ENCODE measurements around the gene NACC1. TPM values are rescaled to one million over a fixed set of nuclear protein-coding genes. Genes with fewer than 3 reads are reported as not detected.
"Not testable (repeated sequence)": the region's sequence is repeated elsewhere in the genome, so short reads cannot be mapped to it uniquely, and the experiment has no call there.

The NACC1 gene
- total and polyA plus RNA-seq, 2 donors from 2014 or later: 16.7 to 46.1 TPM

GRCh38 chr19:13172346-13173138, 54.5 kb downstream of the NACC1 start:
- no peaks in the 10 kb centered on the region for H3K27me3 ChIP-seq (ENCODE audit: control insufficient read depth, insufficient read depth, low read length)
- no peaks in the 10 kb centered on the region for H3K36me3 ChIP-seq (ENCODE audit: control insufficient read depth in 2 of 3, insufficient read depth in 3 of 3, low read length in 3 of 3)
- H3K9me3 ChIP-seq (ENCODE audit: control insufficient read depth in 2 of 3, insufficient read depth in 1 of 3, low read length in 3 of 3): no peaks in the 10 kb centered on the region
- H3K4me1 ChIP-seq (ENCODE audit: control insufficient read depth in 2 of 3, insufficient read depth in 2 of 3, low read depth in 1 of 3, low read length in 3 of 3): peaks cover 0 to 16% (median 5%) of the 10 kb centered on the region in 3 donors
- FAIRE-seq (no peak), DNase-seq (peak in 2 of 5 donors; percentile 63 to 96)
- H3K27ac ChIP-seq (ENCODE audit: low read depth in 2 of 2, low read length in 2 of 2): peak overlapping the region; percentile 51 to 54
- peak overlapping the region in 1 of 3 donors; percentile 19 for H3K9ac ChIP-seq (ENCODE audit: low read length in 3 of 3)
- TF ChIP-seq, protein P1, sequence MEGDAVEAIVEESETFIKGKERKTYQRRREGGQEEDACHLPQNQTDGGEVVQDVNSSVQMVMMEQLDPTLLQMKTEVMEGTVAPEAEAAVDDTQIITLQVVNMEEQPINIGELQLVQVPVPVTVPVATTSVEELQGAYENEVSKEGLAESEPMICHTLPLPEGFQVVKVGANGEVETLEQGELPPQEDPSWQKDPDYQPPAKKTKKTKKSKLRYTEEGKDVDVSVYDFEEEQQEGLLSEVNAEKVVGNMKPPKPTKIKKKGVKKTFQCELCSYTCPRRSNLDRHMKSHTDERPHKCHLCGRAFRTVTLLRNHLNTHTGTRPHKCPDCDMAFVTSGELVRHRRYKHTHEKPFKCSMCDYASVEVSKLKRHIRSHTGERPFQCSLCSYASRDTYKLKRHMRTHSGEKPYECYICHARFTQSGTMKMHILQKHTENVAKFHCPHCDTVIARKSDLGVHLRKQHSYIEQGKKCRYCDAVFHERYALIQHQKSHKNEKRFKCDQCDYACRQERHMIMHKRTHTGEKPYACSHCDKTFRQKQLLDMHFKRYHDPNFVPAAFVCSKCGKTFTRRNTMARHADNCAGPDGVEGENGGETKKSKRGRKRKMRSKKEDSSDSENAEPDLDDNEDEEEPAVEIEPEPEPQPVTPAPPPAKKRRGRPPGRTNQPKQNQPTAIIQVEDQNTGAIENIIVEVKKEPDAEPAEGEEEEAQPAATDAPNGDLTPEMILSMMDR (IDR thresholded peaks at IDR 0.05; ENCODE audit: borderline replicate concordance, extremely low read depth, insufficient read depth): no peak
- no peak overlapping the region for H3K4me3 ChIP-seq (ENCODE audit: low read length in 3 of 3)
- intact Hi-C loops (cut with DNase I): no loop called here

DNA sequence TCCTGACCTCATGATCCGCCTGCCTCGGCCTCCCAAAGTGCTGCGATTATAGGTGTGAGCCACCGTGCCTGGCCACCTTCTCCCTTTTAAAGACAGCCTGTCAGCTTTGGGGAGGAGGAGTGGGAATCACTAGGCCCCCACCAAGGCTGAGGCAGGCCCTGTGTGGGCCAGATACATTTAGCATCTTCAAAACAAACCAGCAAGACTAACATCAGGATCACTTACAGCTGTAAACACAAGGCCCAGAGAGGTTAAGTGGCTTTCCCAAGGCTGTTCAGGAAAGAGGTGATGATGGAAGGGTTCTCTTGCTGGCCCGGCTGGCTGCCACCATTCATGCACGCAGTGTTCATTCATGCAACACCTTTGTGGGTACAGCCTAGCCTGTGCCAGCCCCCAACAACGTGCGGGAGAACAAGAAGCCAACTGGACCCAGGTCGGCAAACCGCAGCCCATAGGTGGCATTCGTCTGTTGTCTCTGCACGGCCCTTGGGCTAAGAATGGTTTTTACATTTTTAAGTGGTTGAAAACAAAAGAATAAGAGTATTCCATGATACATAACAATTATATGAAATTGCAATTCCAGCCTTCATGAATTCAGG, 55.2 kb downstream of the NACC1 start:
- Histone ChIP-seq H3K4me1 (ENCODE audit: control insufficient read depth in 2 of 3, insufficient read depth in 2 of 3, low read depth in 1 of 3, low read length in 3 of 3) (peaks cover 0 to 16% (median 5%) of the 10 kb centered on the region in 3 donors), H3K27ac (ENCODE audit: low read depth in 2 of 2, low read length in 2 of 2) (no peak overlapping the region), H3K9ac (ENCODE audit: low read length in 3 of 3) (no peak overlapping the region), H3K36me3 (ENCODE audit: control insufficient read depth in 2 of 3, insufficient read depth in 3 of 3, low read length in 3 of 3) (no peaks in the 10 kb centered on the region), H3K9me3 (ENCODE audit: control insufficient read depth in 2 of 3, insufficient read depth in 1 of 3, low read length in 3 of 3) (no peaks in the 10 kb centered on the region), H3K27me3 (ENCODE audit: control insufficient read depth, insufficient read depth, low read length) (no peaks in the 10 kb centered on the region), H3K4me3 (ENCODE audit: low read length in 3 of 3) (no peak overlapping the region)
- TF ChIP-seq, protein P1 (IDR thresholded peaks at IDR 0.05; ENCODE audit: borderline replicate concordance, extremely low read depth, insufficient read depth): no peak
- DNase-seq (no peak), FAIRE-seq (no peak)
- intact Hi-C loops (cut with DNase I): no loop called here

GRCh38 chr19:13176345-13176744, 58.3 kb downstream of the NACC1 start:
- TF ChIP-seq, protein P1 (IDR thresholded peaks at IDR 0.05; ENCODE audit: borderline replicate concordance, extremely low read depth, insufficient read depth): no peak
- H3K27me3 ChIP-seq (ENCODE audit: control insufficient read depth, insufficient read depth, low read length): no peaks in the 10 kb centered on the region
- no peak overlapping the region for H3K9ac ChIP-seq (ENCODE audit: low read length in 3 of 3)
- no peaks in the 10 kb centered on the region for H3K36me3 ChIP-seq (ENCODE audit: control insufficient read depth in 2 of 3, insufficient read depth in 3 of 3, low read length in 3 of 3)
- no peak overlapping the region for H3K27ac ChIP-seq (ENCODE audit: low read depth in 2 of 2, low read length in 2 of 2)
- intact Hi-C loops (cut with DNase I): no loop called here
- H3K4me3 ChIP-seq (ENCODE audit: low read length in 3 of 3): no peak overlapping the region
- peaks cover 0 to 10% (median 5%) of the 10 kb centered on the region in 3 donors for H3K4me1 ChIP-seq (ENCODE audit: control insufficient read depth in 2 of 3, insufficient read depth in 2 of 3, low read depth in 1 of 3, low read length in 3 of 3)
- DNase-seq: no peak
- no peaks in the 10 kb centered on the region for H3K9me3 ChIP-seq (ENCODE audit: control insufficient read depth in 2 of 3, insufficient read depth in 1 of 3, low read length in 3 of 3)
- no peak for FAIRE-seq

- H3K9me3 ChIP-seq (ENCODE audit: control insufficient read depth in 2 of 3, insufficient read depth in 1 of 3, low read length in 3 of 3); DNase-seq; intact Hi-C loops (cut with DNase I); H3K27me3 ChIP-seq (ENCODE audit: control insufficient read depth, insufficient read depth, low read length); H3K4me1 ChIP-seq (ENCODE audit: control insufficient read depth in 2 of 3, insufficient read depth in 2 of 3, low read depth in 1 of 3, low read length in 3 of 3); H3K27ac ChIP-seq (ENCODE audit: low read depth in 2 of 2, low read length in 2 of 2); H3K36me3 ChIP-seq (ENCODE audit: control insufficient read depth in 2 of 3, insufficient read depth in 3 of 3, low read length in 3 of 3); H3K4me3 ChIP-seq (ENCODE audit: low read length in 3 of 3); H3K9ac ChIP-seq (ENCODE audit: low read length in 3 of 3); FAIRE-seq: not testable (repeated sequence)
Measured at GRCh38 chr19:13177584-13177983, 59.5 kb downstream of the NACC1 start.

- H3K4me3 ChIP-seq (ENCODE audit: low read length in 3 of 3); FAIRE-seq; DNase-seq; H3K4me1 ChIP-seq (ENCODE audit: control insufficient read depth in 2 of 3, insufficient read depth in 2 of 3, low read depth in 1 of 3, low read length in 3 of 3); H3K9ac ChIP-seq (ENCODE audit: low read length in 3 of 3); intact Hi-C loops (cut with DNase I); H3K36me3 ChIP-seq (ENCODE audit: control insufficient read depth in 2 of 3, insufficient read depth in 3 of 3, low read length in 3 of 3); H3K27ac ChIP-seq (ENCODE audit: low read depth in 2 of 2, low read length in 2 of 2); H3K9me3 ChIP-seq (ENCODE audit: control insufficient read depth in 2 of 3, insufficient read depth in 1 of 3, low read length in 3 of 3); H3K27me3 ChIP-seq (ENCODE audit: control insufficient read depth, insufficient read depth, low read length): not testable (repeated sequence)
Measured at GRCh38 chr19:13178291-13178690, 60.2 kb downstream of the NACC1 start.

Measured in kidney (tissue), 14 donors.